Lower lobe of right lung (tissue), 2 donors: ENCODE results near the gene FXYD7. TPM values are rescaled to one million over a fixed set of nuclear protein-coding genes. Genes with fewer than 3 reads are reported as not detected.

ENCODE experiments used
- ATAC-seq, 2 donors: fragments of 200-7000 bp; cut with Tn5 transposase; one replicate each; pipeline ENCODE4 v1.9.1; 2020 to 2022; ENCODE audit warnings: mild to moderate bottlenecking in 2 of 2, moderate library complexity in 2 of 2
- DNase-seq: peaks from one replicate; pipeline ENCODE4 v3.0.0-alpha.2; 2020
- H3K27ac ChIP-seq: fragments of 200-600 bp; one replicate; pipeline ENCODE4 v1.8.0; 2022
- H3K27me3 ChIP-seq: fragments of 200-600 bp; one replicate; pipeline ENCODE4 v1.8.0; 2022; ENCODE audit warnings: low read depth
- H3K36me3 ChIP-seq: fragments of 200-600 bp; one replicate; pipeline ENCODE4 v1.8.0; 2022; ENCODE audit warnings: mild to moderate bottlenecking
- H3K4me1 ChIP-seq: fragments of 200-600 bp; one replicate; pipeline ENCODE4 v1.8.0; 2022
- H3K4me3 ChIP-seq: fragments of 200-600 bp; one replicate; pipeline ENCODE4 v1.8.0; 2022; ENCODE audit warnings: mild to moderate bottlenecking
- H3K9me3 ChIP-seq: fragments of 200-600 bp; one replicate; pipeline ENCODE4 v1.8.0; 2022
- CTCF ChIP-seq: fragments of 200-600 bp; IDR thresholded peaks from one replicate; pipeline ENCODE4 v1.8.0; 2022; ENCODE audit warnings: antibody characterized with exemption, mild to moderate bottlenecking
- intact Hi-C: fragments of 100-400 bp; cut with DNase I; formaldehyde crosslinking; loops from one replicate; pipeline ENCODE4 v1.11.0; 2022
- total RNA-seq: library from RNA; stranded (reverse); fragmentation: NEBNext Ultra II Directional; extraction: Animal tissue kit (Norgen Biotek cat#: 25700); gene quantifications from one replicate; pipeline ENCODE4 v1.2.1, GENCODE V29; 2021
- donor health status: DM: no; HTN: yes; CAD: no; lungs with severe emphysema.

FXYD7 gene
- total RNA-seq, 1 donor from 2014 or later: not detected

GRCh38 chr19:35122687-35123551 lies 20.1 kb upstream of the FXYD7 start:
- H3K36me3 ChIP-seq: no peaks in the 10 kb centered on the region
- no peaks in the 10 kb centered on the region for H3K27me3 ChIP-seq
- H3K4me3 ChIP-seq: no peak overlapping the region
- no peak for DNase-seq
- peak overlapping the region; percentile 78 for H3K27ac ChIP-seq
- intact Hi-C loops: no loop called here
- no peaks in the 10 kb centered on the region for H3K9me3 ChIP-seq
- no peak for ATAC-seq
- H3K4me1 ChIP-seq: peaks cover 22% of the 10 kb centered on the region
- TF ChIP-seq CTCF: no peak

- Histone ChIP-seq H3K4me1 (peaks cover 22% of the 10 kb centered on the region), H3K36me3 (no peaks in the 10 kb centered on the region), H3K4me3 (no peak overlapping the region), H3K9me3 (no peaks in the 10 kb centered on the region), H3K27ac (peak overlapping the region; percentile 78), H3K27me3 (no peaks in the 10 kb centered on the region)
- ATAC-seq (peak; percentile 24 to 35), DNase-seq (no peak)
- TF ChIP-seq CTCF: no peak
- intact Hi-C loops: no loop called here
These were observed 19.5 kb upstream of the FXYD7 start for GRCh38 chr19:35123573-35123972.

GRCh38 chr19:35124098-35125060 lies 18.7 kb upstream of the FXYD7 start:
- intact Hi-C loops: no loop called here
- H3K4me1 ChIP-seq: peaks cover 22% of the 10 kb centered on the region

GRCh38 chr19:35125270-35125717 lies 17.8 kb upstream of the FXYD7 start:
- no peaks in the 10 kb centered on the region for H3K36me3 ChIP-seq
- TF ChIP-seq CTCF: no peak
- ATAC-seq: peak in 1 of 2 donors; percentile 1
- no peaks in the 10 kb centered on the region for H3K27me3 ChIP-seq
- intact Hi-C loops: no loop called here
- peak overlapping the region; percentile 78 for H3K27ac ChIP-seq
- H3K9me3 ChIP-seq: no peaks in the 10 kb centered on the region
- peaks cover 22% of the 10 kb centered on the region for H3K4me1 ChIP-seq
- no peak for DNase-seq
- no peak overlapping the region for H3K4me3 ChIP-seq

More at GRCh38 chr19:35124098-35125060, 18.7 kb upstream of the FXYD7 start:
- no peaks in the 10 kb centered on the region for H3K9me3 ChIP-seq
- DNase-seq (peak; percentile 92), ATAC-seq (peak; percentile 92 to 96)
- H3K36me3 ChIP-seq: no peaks in the 10 kb centered on the region
- H3K27ac ChIP-seq: peak overlapping the region; percentile 78
- H3K4me3 ChIP-seq: peak overlapping the region; percentile 57
- no peak for TF ChIP-seq CTCF
- no peaks in the 10 kb centered on the region for H3K27me3 ChIP-seq
